ENCODE measurements around the gene PADI3. TPM values are rescaled to one million over a fixed set of nuclear protein-coding genes. Genes with fewer than 3 reads are reported as not detected.
A peak's percentile ranks its signal among the peaks of the same experiment; 100 is the strongest.

The PADI3 gene, protein sequence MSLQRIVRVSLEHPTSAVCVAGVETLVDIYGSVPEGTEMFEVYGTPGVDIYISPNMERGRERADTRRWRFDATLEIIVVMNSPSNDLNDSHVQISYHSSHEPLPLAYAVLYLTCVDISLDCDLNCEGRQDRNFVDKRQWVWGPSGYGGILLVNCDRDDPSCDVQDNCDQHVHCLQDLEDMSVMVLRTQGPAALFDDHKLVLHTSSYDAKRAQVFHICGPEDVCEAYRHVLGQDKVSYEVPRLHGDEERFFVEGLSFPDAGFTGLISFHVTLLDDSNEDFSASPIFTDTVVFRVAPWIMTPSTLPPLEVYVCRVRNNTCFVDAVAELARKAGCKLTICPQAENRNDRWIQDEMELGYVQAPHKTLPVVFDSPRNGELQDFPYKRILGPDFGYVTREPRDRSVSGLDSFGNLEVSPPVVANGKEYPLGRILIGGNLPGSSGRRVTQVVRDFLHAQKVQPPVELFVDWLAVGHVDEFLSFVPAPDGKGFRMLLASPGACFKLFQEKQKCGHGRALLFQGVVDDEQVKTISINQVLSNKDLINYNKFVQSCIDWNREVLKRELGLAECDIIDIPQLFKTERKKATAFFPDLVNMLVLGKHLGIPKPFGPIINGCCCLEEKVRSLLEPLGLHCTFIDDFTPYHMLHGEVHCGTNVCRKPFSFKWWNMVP
- total RNA-seq (2021) = 0.61 to 2.0 TPM (median 1.9 TPM) in 3 replicates
- Bru-seq, nascent RNA = percentile 31 among the genes with signal in this experiment
- long read RNA-seq, experiment 1, partial matches to known transcripts = 2 of 4 reads
- long read RNA-seq, experiment 1, other reads (novel, unspliced or antisense) = 1 of 4 reads
- long read RNA-seq, experiment 2, partial matches to known transcripts = 1 of 1 reads
- long read RNA-seq, experiment 2, other reads (novel, unspliced or antisense) = 0 of 1 reads
- long read RNA-seq, experiment 3, partial matches to known transcripts = 0 of 1 reads
- long read RNA-seq, experiment 3, other reads (novel, unspliced or antisense) = 1 of 1 reads

DNA sequence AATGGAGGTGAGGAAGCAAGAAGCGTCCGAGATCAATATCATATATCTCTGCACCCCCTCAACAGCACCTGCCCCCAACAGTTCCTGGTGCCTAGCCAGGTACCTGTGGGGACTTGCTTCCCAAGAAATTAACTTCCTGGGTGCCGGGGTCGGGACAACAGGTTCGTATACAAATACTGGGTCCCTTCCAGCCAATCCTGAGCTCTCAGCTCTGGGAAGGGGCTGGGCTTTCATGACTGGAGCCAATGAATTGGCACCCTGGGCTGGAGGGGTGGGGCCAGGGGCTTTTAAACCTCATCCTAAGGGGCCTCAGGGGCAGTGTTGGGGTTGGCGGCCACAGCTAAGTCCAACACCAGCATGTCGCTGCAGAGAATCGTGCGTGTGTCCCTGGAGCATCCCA is at the start of gene PADI3:
TSS of gene PADI3 (plus strand) at position 318 of the 400 bp plus-strand sequence. CDS start at position 358, 40 bp downstream.
- CTCF ChIA-PET = interaction anchor here (0.5 to 3.8 kb wide), 7 partner anchors 12 to 1237 kb away, joined by 3 to 19 read pairs (median 4); no protein-coding TSS in a partner anchor
- POLR2A ChIA-PET = no interaction called here
- Mint-ChIP-seq H3K4me1 (peaks cover 24% of the 10 kb centered on the region), H3K4me3 (no peak within 1 kb of the TSS), H3K27ac (no peak within 1 kb of the TSS), H3K9me3 (no peaks in the 10 kb centered on the region), H3K27me3 (ENCODE audit: low read depth) (no peaks in the 10 kb centered on the region), H3K36me3 (no peaks in the 10 kb centered on the region)
- TF ChIP-seq, protein P1, sequence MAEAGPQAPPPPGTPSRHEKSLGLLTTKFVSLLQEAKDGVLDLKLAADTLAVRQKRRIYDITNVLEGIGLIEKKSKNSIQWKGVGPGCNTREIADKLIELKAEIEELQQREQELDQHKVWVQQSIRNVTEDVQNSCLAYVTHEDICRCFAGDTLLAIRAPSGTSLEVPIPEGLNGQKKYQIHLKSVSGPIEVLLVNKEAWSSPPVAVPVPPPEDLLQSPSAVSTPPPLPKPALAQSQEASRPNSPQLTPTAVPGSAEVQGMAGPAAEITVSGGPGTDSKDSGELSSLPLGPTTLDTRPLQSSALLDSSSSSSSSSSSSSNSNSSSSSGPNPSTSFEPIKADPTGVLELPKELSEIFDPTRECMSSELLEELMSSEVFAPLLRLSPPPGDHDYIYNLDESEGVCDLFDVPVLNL (CRISPR knock-in tag; IDR thresholded peaks at IDR 0.05; ENCODE audit: borderline replicate concordance, low read depth) = no peak
- TF ChIP-seq, protein P2, sequence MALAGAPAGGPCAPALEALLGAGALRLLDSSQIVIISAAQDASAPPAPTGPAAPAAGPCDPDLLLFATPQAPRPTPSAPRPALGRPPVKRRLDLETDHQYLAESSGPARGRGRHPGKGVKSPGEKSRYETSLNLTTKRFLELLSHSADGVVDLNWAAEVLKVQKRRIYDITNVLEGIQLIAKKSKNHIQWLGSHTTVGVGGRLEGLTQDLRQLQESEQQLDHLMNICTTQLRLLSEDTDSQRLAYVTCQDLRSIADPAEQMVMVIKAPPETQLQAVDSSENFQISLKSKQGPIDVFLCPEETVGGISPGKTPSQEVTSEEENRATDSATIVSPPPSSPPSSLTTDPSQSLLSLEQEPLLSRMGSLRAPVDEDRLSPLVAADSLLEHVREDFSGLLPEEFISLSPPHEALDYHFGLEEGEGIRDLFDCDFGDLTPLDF (CRISPR knock-in tag; IDR thresholded peaks at IDR 0.05) = no peak
- DNase-seq (ENCODE audit: low spot score) = peak; percentile 70
- peak; percentile 89 for ATAC-seq

- ChIA-PET POLR2A (no interaction called here), CTCF (no interaction called here)
- Mint-ChIP-seq H3K27me3 (ENCODE audit: low read depth) (no peaks in the 10 kb centered on the region; the same call in 1 of the 2 replicates), H3K9me3 (no peaks in the 10 kb centered on the region), H3K4me3 (no peak overlapping the region), H3K27ac (no peak overlapping the region), H3K4me1 (peaks cover 13% of the 10 kb centered on the region), H3K36me3 (no peaks in the 10 kb centered on the region)
- ATAC-seq = no peak
- TF ChIP-seq KAT7 (CRISPR knock-in tag; IDR thresholded peaks at IDR 0.05; ENCODE audit: borderline replicate concordance) (no peak), GTF2I (CRISPR knock-in tag; conservative IDR thresholded peaks at IDR 0.05) (no peak), ESRRA (CRISPR knock-in tag; IDR thresholded peaks at IDR 0.05; ENCODE audit: borderline replicate concordance) (no peak), IRF2 (CRISPR knock-in tag; IDR thresholded peaks at IDR 0.05; ENCODE audit: borderline replicate concordance, low read depth) (no peak), TCF7 (CRISPR knock-in tag; IDR thresholded peaks at IDR 0.05; ENCODE audit: low read depth) (no peak), ZNF121 (CRISPR knock-in tag; IDR thresholded peaks at IDR 0.05) (no peak), TP53 (CRISPR knock-in tag; IDR thresholded peaks at IDR 0.05) (no peak)
- no peak for DNase-seq (ENCODE audit: low spot score)
Observed at GRCh38 chr1:17199267-17200044, 49.4 kb upstream of the PADI3 start.

DNA sequence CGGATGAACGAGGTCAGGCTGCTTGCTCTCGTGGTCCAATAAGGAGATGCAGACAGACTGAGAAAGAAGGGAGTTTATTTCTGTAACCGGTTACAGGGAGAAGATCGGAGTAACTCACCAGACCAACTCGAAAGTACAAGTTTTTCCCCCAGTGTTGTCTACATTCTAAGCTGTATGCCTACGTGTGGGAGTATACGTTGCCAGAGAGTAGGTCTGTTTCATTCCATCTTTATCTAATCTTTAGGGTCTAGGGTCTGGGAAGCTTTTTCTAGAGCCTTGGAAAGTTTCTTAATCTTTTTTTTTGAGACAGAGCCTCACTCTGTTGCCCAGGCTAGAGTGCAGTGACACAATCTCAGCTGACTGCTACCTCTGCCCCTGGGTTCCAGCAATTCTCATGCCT is 48.7 kb upstream of the PADI3 start:
- ATAC-seq = no peak
- CTCF ChIA-PET = no interaction called here
- POLR2A ChIA-PET = interaction anchor here (1.2 kb wide), 1 partner anchor 15 kb away, joined by 3 read pairs; no protein-coding TSS in a partner anchor
- Mint-ChIP-seq H3K4me1 (peaks cover 13% of the 10 kb centered on the region), H3K27ac (no peak overlapping the region), H3K9me3 (no peaks in the 10 kb centered on the region), H3K4me3 (no peak overlapping the region), H3K36me3 (no peaks in the 10 kb centered on the region), H3K27me3 (ENCODE audit: low read depth) (no peaks in the 10 kb centered on the region; the same call in 1 of the 2 replicates)
- DNase-seq (ENCODE audit: low spot score) = no peak
- no peak for TF ChIP-seq ZNF121 (CRISPR knock-in tag; IDR thresholded peaks at IDR 0.05)
- TF ChIP-seq, protein P2 (CRISPR knock-in tag; IDR thresholded peaks at IDR 0.05) = no peak
- TF ChIP-seq, protein P3, sequence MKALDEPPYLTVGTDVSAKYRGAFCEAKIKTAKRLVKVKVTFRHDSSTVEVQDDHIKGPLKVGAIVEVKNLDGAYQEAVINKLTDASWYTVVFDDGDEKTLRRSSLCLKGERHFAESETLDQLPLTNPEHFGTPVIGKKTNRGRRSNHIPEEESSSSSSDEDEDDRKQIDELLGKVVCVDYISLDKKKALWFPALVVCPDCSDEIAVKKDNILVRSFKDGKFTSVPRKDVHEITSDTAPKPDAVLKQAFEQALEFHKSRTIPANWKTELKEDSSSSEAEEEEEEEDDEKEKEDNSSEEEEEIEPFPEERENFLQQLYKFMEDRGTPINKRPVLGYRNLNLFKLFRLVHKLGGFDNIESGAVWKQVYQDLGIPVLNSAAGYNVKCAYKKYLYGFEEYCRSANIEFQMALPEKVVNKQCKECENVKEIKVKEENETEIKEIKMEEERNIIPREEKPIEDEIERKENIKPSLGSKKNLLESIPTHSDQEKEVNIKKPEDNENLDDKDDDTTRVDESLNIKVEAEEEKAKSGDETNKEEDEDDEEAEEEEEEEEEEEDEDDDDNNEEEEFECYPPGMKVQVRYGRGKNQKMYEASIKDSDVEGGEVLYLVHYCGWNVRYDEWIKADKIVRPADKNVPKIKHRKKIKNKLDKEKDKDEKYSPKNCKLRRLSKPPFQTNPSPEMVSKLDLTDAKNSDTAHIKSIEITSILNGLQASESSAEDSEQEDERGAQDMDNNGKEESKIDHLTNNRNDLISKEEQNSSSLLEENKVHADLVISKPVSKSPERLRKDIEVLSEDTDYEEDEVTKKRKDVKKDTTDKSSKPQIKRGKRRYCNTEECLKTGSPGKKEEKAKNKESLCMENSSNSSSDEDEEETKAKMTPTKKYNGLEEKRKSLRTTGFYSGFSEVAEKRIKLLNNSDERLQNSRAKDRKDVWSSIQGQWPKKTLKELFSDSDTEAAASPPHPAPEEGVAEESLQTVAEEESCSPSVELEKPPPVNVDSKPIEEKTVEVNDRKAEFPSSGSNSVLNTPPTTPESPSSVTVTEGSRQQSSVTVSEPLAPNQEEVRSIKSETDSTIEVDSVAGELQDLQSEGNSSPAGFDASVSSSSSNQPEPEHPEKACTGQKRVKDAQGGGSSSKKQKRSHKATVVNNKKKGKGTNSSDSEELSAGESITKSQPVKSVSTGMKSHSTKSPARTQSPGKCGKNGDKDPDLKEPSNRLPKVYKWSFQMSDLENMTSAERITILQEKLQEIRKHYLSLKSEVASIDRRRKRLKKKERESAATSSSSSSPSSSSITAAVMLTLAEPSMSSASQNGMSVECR (CRISPR knock-in tag; IDR thresholded peaks at IDR 0.05; ENCODE audit: borderline replicate concordance) = no peak
- TF ChIP-seq, protein P4, sequence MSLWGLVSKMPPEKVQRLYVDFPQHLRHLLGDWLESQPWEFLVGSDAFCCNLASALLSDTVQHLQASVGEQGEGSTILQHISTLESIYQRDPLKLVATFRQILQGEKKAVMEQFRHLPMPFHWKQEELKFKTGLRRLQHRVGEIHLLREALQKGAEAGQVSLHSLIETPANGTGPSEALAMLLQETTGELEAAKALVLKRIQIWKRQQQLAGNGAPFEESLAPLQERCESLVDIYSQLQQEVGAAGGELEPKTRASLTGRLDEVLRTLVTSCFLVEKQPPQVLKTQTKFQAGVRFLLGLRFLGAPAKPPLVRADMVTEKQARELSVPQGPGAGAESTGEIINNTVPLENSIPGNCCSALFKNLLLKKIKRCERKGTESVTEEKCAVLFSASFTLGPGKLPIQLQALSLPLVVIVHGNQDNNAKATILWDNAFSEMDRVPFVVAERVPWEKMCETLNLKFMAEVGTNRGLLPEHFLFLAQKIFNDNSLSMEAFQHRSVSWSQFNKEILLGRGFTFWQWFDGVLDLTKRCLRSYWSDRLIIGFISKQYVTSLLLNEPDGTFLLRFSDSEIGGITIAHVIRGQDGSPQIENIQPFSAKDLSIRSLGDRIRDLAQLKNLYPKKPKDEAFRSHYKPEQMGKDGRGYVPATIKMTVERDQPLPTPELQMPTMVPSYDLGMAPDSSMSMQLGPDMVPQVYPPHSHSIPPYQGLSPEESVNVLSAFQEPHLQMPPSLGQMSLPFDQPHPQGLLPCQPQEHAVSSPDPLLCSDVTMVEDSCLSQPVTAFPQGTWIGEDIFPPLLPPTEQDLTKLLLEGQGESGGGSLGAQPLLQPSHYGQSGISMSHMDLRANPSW (CRISPR knock-in tag; conservative IDR thresholded peaks at IDR 0.05; ENCODE audit: low read depth) = no peak
- TF ChIP-seq FOXP1 (CRISPR knock-in tag; IDR thresholded peaks at IDR 0.05; ENCODE audit: borderline replicate concordance) = no peak
- no peak for TF ChIP-seq NFYB (CRISPR knock-in tag; conservative IDR thresholded peaks at IDR 0.05; ENCODE audit: low read depth)

Data from WTC11 (cell line).